Osteoblast (primary cell): Measurements from ENCODE around the gene BOLA1. TPM values are rescaled to one million over a fixed set of nuclear protein-coding genes. Genes with fewer than 3 reads are reported as not detected.

ENCODE experiments used
- DNase-seq: peaks from one replicate; pipeline ENCODE4 v3.0.0; 2011; ENCODE audit warnings: low spot score, mixed read lengths; ENCODE audit not compliant: insufficient read length; ENCODE audit errors: missing footprints
- H2AFZ ChIP-seq: 2 replicates; pipeline ENCODE4 v1.6.0; 2011; ENCODE audit warnings: mild to moderate bottlenecking, low read length
- H3K27ac ChIP-seq: 2 replicates; pipeline ENCODE4 v1.5.1; 2011; ENCODE audit warnings: mild to moderate bottlenecking, low read depth, low read length, moderate library complexity
- H3K27me3 ChIP-seq: 2 replicates; pipeline ENCODE4 v1.6.0; 2012; ENCODE audit warnings: mild to moderate bottlenecking, control low read depth, inconsistent platforms, low read length, moderate library complexity; ENCODE audit not compliant: insufficient read depth
- H3K36me3 ChIP-seq: 2 replicates; pipeline ENCODE4 v1.5.1; 2011; ENCODE audit warnings: mild to moderate bottlenecking, low read length, control low read depth, moderate library complexity; ENCODE audit not compliant: insufficient read depth
- H3K4me1 ChIP-seq: 2 replicates; pipeline ENCODE4 v1.5.1; 2011; ENCODE audit warnings: mild to moderate bottlenecking, low read length, control low read depth, moderate library complexity; ENCODE audit not compliant: insufficient read depth
- H3K4me2 ChIP-seq: 2 replicates; pipeline ENCODE4 v1.6.0; 2011; ENCODE audit warnings: mild to moderate bottlenecking, low read length; ENCODE audit not compliant: insufficient read depth
- H3K4me3 ChIP-seq: fragments of 200-600 bp; sonication (generic); 3 replicates; pipeline ENCODE4 v1.5.1; 2012; ENCODE audit warnings: mild to moderate bottlenecking, low read length, inconsistent platforms; ENCODE audit not compliant: insufficient read depth
- H3K79me2 ChIP-seq: 2 replicates; pipeline ENCODE4 v1.6.0; 2012; ENCODE audit warnings: mild to moderate bottlenecking, low read length, control low read depth, inconsistent platforms; ENCODE audit not compliant: insufficient read depth
- H3K9me3 ChIP-seq: 2 replicates; pipeline ENCODE4 v1.5.1; 2011; ENCODE audit warnings: low read depth, low read length, control low read depth
- H4K20me1 ChIP-seq: 2 replicates; pipeline ENCODE4 v1.6.0; 2012; ENCODE audit warnings: mild to moderate bottlenecking, low read length, control low read depth; ENCODE audit not compliant: insufficient read depth
- CTCF ChIP-seq: IDR thresholded peaks from 2 replicates; pipeline ENCODE4 v1.5.1; 2011; ENCODE audit warnings: mild to moderate bottlenecking, low read depth, low read length, moderate library complexity; ENCODE audit errors: extremely low read depth
- total RNA-seq: library from RNA; depleted of rRNA; stranded (reverse); fragments of >200 nt; gene quantifications from 2 replicates; pipeline ENCODE4 v1.2.3, GENCODE V29; 2012

BOLA1 gene
- total RNA-seq, 1 donor = 6.9 TPM

- DNase-seq = no peak
- Histone ChIP-seq H3K9me3 (no peaks in the 10 kb centered on the region), H3K4me2 (peak overlapping the region; percentile 83), H3K4me1 (peaks cover 8% of the 10 kb centered on the region), H3K4me3 (peak overlapping the region; percentile 79), H3K27ac (no peak overlapping the region), H3K36me3 (peaks cover 2% of the 10 kb centered on the region), H2AFZ (no peak overlapping the region), H3K79me2 (peaks cover 9% of the 10 kb centered on the region), H4K20me1 (no peaks in the 10 kb centered on the region), H3K27me3 (no peaks in the 10 kb centered on the region)
- no peak for TF ChIP-seq CTCF
Measured at GRCh38 chr1:149916193-149916897, 17.0 kb downstream of the BOLA1 start.

- H3K79me2 ChIP-seq = peaks cover 9% of the 10 kb centered on the region
- H3K4me1 ChIP-seq = peaks cover 8% of the 10 kb centered on the region
- H2AFZ ChIP-seq = no peak overlapping the region
- no peak for DNase-seq
- H3K36me3 ChIP-seq = peaks cover 4% of the 10 kb centered on the region
- no peaks in the 10 kb centered on the region for H3K27me3 ChIP-seq
- H4K20me1 ChIP-seq = no peaks in the 10 kb centered on the region
- no peak overlapping the region for H3K27ac ChIP-seq
- TF ChIP-seq CTCF = no peak
- H3K9me3 ChIP-seq = no peaks in the 10 kb centered on the region
- peak overlapping the region; percentile 83 for H3K4me2 ChIP-seq
- H3K4me3 ChIP-seq = peak overlapping the region; percentile 79
Measured at GRCh38 chr1:149916898-149917252, 17.5 kb downstream of the BOLA1 start.

GRCh38 chr1:149917571-149918144, 18.3 kb downstream of the BOLA1 start, which contains the start of gene SV2A:
TSS of gene SV2A (minus strand) at chr1:149917844. CDS start at chr1:149913840, 4,004 bp downstream.
- Histone ChIP-seq H2AFZ (peak within 1 kb of the TSS; percentile 94), H3K79me2 (peaks cover 9% of the 10 kb centered on the region), H4K20me1 (no peaks in the 10 kb centered on the region), H3K27ac (no peak within 1 kb of the TSS), H3K4me1 (peaks cover 8% of the 10 kb centered on the region), H3K36me3 (peaks cover 6% of the 10 kb centered on the region), H3K4me2 (peak within 1 kb of the TSS; percentile 83), H3K9me3 (no peaks in the 10 kb centered on the region), H3K4me3 (peak within 1 kb of the TSS; percentile 79), H3K27me3 (no peaks in the 10 kb centered on the region)
- DNase-seq = peak; percentile 96
- TF ChIP-seq CTCF = no peak

GRCh38 chr1:149923626-149924025, 24.3 kb downstream of the BOLA1 start:
- Histone ChIP-seq H3K27ac (no peak overlapping the region), H3K27me3 (no peaks in the 10 kb centered on the region), H3K9me3 (no peaks in the 10 kb centered on the region), H3K36me3 (peaks cover 47% of the 10 kb centered on the region), H3K4me1 (peaks cover 17% of the 10 kb centered on the region), H2AFZ (no peak overlapping the region), H3K4me2 (no peak overlapping the region), H3K4me3 (no peak overlapping the region), H3K79me2 (peaks cover 34% of the 10 kb centered on the region), H4K20me1 (peaks cover 30% of the 10 kb centered on the region)
- no peak for TF ChIP-seq CTCF
- no peak for DNase-seq
